Measurements from ENCODE around the gene NAA25.
A peak's percentile ranks its signal among the peaks of the same experiment; 100 is the strongest.

The NAA25 gene

GRCh38 chr12:112108202-112109079 is at the start of gene NAA25:
Gene NAA25, minus strand, starts transcription at chr12:112108783. Its CDS starts 10 bp downstream, at chr12:112108773.
- DNase-seq (ENCODE audit: low read depth): peak; percentile 79

DNA sequence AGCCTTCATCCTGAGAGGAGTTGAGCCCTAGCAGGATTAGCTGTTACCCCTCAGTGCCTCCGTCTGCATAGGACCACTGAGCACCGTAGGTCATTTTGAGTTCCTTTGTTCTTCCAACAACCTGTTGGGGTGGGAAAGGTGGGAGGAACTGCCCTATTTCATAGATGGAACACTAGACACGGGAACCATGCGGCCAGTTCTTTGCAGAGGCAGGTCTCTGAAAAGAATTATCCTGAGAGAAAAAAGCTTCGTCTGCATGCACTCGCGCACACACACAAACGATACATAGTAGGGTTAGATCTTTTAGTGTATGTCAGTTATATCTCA is 45.3 kb upstream of the NAA25 start:
- DNase-seq (ENCODE audit: low read depth): no peak

DNA sequence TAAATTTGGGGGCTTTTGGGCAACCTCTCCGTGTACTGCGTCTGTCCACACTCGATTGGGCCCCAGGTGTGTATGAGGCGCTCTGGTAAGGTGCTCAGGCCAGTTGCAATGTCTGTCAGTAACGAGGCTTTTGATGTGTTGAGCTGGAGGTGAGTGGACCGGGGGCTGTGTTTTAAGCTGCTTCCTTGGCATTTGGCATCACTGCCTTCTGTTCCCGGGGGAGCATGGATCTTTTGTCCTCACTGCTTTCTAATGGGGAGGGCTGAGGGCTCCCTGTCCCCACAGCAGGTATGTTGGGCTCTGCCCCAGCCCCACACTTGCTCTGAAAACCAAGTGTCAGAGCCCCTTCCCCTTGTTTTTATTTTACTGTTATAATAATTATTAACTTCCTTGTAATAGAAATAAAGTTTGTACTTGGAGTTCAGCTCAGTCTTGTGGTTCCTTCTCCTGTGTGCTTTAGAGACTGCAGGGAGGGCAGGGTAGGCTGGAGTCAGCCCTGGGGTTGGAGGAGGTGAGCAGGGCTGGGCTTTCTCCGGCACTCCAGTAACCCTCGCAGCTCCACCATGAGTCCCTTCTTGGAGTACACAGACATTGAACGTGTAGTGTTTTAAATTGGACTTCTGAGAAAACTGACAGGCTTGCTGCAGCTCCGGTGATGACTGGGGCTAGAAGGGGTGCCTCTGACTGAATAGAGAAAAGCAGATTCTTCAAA is 44.8 kb upstream of the NAA25 start:
- no peak for DNase-seq (ENCODE audit: low read depth)

- no peak for DNase-seq (ENCODE audit: low read depth)
Measured at GRCh38 chr12:112151766-112152541, 43.4 kb upstream of the NAA25 start.

DNA sequence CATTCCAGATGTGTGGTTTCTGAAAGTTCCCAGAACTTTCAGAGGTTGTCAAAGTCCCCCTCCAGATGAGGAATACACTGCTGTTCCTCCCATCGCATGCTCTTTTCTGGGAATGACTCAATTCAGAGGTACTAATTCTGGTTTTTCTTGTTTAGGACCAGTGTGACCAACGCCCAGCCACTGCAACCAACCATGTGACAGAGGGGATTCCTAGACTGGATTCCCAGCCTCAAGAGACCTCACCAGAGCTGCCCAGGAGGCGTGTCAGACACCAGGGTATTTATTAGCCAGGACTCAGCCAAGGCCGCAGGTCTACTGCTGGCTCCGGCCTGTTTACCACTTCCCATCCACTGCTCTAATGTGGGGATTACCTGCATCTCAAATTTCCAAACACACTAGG is 41.0 kb upstream of the NAA25 start:
- no peak for DNase-seq (ENCODE audit: low read depth)

GRCh38 chr12:112148031-112148513 is 39.5 kb upstream of the NAA25 start:
- DNase-seq (ENCODE audit: low read depth): no peak

- no peak for DNase-seq (ENCODE audit: low read depth)
Measured at GRCh38 chr12:112146123-112146522, 37.5 kb upstream of the NAA25 start.

- no peak for DNase-seq (ENCODE audit: low read depth)
Measured at GRCh38 chr12:112140728-112141127, 32.1 kb upstream of the NAA25 start.

DNA sequence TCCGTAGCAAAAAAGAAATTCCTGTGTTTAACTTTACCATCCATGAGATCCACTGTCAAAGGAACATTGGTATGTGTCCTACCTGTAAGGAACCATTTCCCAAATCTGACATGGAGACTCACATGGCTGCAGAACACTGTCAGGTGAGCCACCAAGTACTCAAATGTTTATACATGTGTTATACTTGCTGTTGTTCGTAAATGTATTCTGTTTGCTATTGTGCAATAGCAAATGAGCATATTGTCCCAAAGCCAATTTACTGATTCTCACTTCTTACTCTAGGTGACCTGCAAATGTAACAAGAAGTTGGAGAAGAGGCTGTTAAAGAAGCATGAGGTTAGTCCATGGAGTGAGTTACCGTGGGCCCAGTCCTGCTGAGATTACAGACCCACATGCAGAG is 26.1 kb upstream of the NAA25 start:
- no peak for DNase-seq (ENCODE audit: low read depth)

- DNase-seq (ENCODE audit: low read depth): no peak
Measured at GRCh38 chr12:112133418-112133817, 24.8 kb upstream of the NAA25 start.

DNA sequence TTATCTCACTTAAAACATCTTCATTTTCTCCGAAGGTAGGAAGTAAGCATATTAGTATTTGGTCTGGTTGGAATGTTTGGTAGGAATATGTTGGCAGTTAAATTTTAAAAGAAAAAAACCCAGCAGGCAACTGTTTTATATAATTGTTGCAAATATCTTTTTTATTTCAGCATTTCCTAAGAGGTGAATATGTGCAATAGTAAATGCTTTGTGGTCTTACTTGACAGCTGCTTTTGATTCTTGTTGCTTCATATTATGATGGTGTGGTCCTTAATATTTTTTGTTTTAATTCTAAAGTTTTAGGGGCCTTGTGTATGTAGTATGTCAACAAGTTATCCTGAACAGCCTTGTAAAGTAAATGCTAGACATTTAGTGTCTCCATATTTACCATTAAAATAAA is 23.1 kb upstream of the NAA25 start:
- DNase-seq (ENCODE audit: low read depth): no peak

GRCh38 chr12:112130441-112130998 is 21.9 kb upstream of the NAA25 start:
- DNase-seq (ENCODE audit: low read depth): no peak

- DNase-seq (ENCODE audit: low read depth): no peak
Measured at GRCh38 chr12:112126911-112127310, 18.3 kb upstream of the NAA25 start.

- DNase-seq (ENCODE audit: low read depth): no peak
Measured at GRCh38 chr12:112126000-112126438, 17.4 kb upstream of the NAA25 start.

- peak; percentile 95 for DNase-seq (ENCODE audit: low read depth)
Measured at GRCh38 chr12:112125250-112125999, 16.8 kb upstream of the NAA25 start, which contains the start of gene TRAFD1. Gene TRAFD1, plus strand, starts transcription at chr12:112125560. Its CDS starts 4,963 bp downstream, at chr12:112130523.

DNA sequence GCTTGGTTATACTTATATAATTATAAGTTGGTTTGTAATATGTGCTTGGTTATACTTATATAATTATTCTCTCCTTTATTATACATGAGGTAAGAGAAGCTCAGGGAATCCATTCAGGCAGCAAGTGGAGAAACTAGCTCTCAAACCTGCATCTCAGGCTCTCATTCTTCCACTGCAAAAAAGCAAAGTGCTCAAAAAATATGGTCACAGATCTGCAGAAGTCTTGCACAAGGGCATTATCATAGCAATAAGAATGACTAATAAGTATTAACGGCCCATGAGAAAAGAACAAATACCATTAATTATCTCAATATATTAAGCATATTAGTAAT is 16.3 kb upstream of the NAA25 start:
- no peak for DNase-seq (ENCODE audit: low read depth)

DNA sequence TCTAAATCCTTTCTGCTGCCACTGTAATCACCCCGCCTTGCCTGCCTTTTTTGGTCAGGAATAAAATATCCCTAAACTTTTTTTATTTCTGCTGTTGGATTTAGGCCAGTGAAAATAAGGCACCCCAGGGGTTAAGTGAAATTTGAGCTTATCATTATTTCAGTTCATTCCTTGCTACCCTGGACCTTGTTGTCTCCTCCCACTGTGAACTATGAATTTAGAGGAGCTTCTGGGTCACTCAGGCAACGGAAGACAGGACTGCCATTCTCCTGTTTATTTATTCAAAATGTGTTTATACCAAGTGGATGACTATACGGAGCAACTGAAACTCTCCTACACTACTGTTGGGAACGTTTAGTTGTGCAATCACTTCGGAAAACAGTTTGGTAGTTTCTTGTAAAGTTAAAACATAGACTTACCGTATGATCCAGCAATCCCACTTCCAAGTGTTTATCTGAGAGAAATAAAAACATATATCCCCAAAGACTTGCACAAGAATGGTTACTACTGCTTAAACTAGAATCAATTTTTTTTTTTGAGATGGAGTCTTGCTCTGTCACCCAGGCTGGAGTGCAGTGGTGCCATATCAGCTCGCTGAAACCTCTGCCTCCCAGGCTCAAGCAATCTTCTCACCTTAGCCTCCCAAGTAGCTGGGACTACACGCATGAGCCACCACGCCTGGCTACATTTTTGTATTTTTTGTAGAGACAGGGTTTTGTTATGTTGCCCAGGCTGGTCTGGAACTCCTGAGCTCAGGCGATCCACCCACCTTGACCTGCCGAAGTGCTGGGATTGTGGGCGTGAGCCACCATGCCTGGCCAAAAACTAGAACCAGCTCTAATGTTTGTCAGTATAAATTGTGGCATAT is 14.5 kb upstream of the NAA25 start:
- DNase-seq (ENCODE audit: low read depth): no peak

DNA sequence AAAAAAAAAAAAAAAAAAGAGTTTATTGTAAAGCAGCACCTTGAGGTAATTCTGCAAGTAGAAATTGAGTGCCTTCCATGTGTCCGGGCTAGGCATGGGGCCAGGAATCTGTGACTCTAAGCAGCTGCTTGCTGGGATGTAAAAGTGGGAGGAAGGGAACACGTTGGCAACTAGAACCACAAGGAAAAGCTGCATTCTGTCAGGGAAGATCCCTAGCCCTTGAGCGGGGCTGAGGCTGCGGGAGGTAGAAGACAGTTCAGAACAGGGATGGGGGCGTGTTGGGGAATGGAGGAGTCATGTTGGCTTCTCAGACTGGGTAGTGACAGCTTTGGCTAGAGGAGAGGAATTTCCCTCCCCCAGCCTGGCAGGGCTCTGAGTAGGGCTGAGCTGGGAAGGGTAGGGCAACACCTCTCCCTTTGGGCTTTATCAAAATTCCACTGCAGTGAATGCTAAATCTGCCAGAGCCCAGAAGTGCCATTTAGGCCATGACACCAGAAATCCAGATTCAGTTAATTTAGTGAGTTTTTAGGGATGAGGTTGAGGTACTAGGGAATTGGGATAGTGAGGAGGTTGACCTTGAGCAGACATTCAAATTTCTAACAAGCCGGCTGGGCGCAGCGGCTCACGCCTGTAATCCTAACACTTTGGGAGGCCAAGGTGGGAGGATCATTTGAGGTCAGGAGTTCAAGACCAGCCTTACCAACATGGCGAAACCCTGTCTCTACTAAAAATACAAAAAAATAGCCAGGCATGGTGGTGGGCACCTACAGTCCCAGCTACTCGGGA is 13.4 kb upstream of the NAA25 start:
- no peak for DNase-seq (ENCODE audit: low read depth)

- no peak for DNase-seq (ENCODE audit: low read depth)
Measured at GRCh38 chr12:112117685-112118084, 9.1 kb upstream of the NAA25 start.

Data from stimulated activated CD8-positive, alpha-beta memory T cell treated with anti-CD3 and anti-CD28 coated beads, Interleukin-7, amount 100 ng/mL, for 24 hours (primary cell).